GM21515 (cell line): ENCODE results near the gene ADCY7.

ENCODE experiments used
- ATAC-seq: cut with Tn5 transposase; IDR thresholded peaks from one replicate; pipeline ENCODE4 v1.9.1; 2021; ENCODE audit not compliant: unreplicated experiment

Gene ADCY7

DNA sequence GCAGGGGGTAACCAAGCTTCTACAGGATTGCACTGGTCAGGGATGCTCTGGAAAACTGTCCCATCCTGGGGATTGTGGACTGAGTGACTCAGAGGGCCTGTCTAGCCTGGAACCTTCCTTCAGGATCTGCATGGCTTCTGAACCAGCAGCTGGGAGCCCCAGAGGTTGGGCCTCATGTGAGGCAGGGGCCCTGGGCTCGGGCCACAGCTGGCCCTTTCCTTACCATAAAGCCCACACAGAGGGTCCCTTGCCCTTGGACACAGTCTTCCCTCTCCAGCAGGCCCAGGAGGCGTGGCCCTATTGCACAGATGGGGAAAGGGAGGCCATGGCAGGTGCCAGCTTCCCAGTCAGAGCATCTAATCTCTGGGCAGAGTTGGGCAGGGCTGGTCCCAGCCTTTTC lies 30.5 kb downstream of the ADCY7 start:
- ATAC-seq: no peak

DNA sequence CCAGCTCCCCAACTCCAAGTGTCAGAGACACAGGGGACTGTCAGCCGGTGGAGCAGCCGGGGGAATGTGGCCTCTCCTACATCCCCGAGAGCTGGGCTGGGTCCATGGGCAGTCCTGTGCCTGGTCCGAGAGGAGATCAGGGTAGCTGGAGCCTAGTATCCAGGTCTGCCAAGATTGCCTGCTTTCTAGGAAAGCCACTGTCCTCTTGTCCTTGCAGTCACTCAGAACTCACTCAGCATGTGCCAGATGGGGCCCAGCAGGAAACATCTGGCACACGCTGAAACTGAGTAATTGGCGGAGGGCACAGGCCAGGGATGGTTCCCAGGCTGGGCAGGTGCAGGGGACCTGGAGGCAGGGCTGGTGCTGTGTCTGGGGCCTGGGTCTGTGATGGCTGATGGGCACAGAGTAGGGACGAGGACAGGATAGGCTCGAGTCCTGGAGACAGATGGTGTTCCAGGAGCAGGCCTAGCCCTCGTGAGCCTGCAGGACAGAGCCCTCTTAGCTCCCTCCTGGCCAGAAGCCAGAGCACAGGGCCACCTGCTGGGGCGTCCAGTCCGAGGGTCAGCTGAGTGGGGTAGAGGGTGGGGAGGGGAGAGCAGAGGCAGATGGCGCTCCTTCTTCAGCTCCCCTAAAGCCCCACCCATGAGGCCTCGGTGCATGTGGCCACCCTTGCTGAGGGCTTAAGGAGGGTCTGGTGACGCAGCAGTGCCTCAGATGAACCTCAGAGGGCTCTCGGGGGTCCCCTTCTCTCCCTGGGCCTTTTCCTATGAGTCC lies 31.1 kb downstream of the ADCY7 start:
- no peak for ATAC-seq

DNA sequence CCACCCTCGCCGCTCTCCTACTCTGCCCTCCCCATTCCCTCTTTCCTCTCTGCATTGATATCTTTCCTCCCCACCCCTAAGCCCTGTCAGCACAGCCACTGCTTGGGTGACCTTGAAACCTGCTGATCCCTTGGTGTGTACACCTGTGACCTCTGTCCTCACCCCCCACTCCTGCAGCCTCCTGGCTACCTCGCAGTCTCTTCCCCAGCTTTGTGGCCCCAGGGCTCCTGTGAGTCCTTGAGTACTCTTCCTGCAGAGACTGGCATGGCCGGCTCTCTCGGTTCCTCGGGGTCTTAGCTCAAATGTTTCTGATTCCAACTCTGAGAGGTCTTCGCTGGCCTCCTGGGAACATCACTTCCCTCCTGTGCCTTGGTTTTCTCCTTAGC lies 31.7 kb downstream of the ADCY7 start:
- no peak for ATAC-seq

DNA sequence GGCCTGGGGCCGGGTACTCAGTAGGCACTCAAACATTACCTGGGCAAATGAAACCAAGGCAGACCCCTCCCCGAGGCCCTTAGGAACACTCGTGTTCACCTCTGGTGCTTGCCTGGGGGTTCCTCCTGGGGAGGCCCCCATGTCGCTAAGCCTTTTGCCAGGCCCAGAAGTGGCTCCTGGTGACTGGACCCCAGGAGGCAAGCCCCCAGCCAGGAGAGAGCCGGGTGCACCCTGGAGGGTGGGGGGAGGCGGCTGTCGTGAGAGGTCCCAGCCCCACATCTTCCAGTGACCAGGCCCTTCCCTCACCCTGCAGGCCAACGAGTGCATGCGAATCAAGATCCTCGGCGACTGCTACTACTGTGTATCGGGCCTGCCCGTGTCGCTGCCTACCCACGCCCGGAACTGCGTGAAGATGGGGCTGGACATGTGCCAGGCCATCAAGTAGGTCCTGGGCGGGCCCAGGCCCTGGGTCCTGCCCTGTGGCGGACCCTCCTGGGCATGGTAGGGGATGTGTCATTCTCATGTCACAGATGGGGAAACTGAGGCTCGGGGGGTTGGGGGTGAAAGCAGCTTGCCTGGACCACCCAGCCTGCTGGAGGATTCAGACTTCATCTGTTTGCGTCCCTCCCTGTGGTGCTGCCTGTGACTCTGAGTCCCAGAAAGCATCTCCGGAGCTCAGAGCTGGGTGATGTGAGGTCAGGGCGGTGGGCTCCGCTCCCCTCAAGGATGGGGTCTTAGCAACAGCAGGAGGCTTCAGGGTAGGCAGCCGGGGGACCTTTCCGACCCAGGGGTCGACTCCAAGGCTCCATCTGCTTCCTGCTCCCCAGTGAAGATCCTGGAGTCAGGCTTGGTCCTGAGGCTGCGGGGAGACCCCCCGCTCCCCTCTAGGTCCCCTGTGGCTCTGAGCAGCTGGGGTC lies 32.5 kb downstream of the ADCY7 start:
- ATAC-seq: no peak

DNA sequence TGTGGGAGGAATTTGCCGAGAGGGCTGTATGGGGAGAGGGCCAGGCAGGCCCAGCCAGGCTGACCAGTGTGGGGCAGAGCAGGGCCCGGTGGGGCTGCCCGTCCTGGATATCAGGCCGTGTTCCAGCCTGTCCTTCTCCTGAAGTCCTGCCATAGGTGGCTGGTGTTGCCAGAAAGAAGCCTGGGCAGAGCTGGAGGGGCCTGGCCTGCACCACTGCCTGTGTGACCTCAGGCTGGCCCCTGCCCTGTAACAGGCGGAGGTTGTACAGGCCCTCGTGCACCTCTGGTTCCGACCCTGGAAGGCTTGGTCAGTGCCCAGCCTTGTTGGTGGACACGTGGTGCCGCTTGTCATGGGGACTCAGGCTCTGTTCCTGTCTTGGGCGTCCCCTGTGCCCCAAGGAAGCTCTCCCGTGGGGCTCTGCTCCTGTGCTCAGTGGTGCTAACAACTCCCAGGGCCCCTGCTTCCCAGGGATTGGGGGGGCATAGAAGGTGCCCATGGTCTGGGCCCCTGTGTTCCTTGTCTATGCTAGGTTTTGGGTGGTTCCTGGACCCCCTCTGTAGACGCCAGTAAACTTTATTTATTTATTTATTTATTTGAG lies 33.3 kb downstream of the ADCY7 start:
- ATAC-seq: no peak

DNA sequence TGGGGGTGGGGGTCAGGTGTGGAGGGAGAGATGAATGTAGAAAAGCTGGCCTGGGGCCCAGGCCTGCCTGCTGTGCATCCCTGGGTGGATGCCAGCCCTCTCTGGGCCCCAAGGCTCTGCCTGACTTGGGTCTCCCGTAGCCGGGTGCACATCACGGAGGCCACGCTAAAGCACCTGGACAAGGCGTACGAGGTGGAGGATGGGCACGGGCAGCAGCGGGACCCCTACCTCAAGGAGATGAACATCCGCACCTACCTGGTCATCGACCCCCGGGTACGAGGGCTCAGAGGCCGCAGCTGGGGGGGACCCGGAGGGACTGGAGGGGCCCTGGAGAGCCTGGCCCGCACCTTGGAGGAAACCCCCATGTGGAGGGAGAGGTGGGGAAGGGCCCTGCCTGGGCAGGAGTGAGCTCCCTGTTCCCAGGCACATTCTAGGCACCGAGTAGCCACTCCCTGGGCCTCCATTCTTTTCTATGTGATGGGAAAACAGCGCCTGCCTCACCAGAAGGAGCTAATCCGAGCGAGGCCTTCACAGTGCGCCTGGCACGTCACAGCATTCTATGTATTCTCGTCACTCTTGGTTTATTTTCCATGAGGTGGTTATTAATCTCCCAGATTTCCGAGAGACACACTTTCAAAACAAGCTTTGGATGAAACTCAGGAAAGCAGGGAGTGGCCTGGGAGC lies 34.7 kb downstream of the ADCY7 start:
- ATAC-seq: no peak

DNA sequence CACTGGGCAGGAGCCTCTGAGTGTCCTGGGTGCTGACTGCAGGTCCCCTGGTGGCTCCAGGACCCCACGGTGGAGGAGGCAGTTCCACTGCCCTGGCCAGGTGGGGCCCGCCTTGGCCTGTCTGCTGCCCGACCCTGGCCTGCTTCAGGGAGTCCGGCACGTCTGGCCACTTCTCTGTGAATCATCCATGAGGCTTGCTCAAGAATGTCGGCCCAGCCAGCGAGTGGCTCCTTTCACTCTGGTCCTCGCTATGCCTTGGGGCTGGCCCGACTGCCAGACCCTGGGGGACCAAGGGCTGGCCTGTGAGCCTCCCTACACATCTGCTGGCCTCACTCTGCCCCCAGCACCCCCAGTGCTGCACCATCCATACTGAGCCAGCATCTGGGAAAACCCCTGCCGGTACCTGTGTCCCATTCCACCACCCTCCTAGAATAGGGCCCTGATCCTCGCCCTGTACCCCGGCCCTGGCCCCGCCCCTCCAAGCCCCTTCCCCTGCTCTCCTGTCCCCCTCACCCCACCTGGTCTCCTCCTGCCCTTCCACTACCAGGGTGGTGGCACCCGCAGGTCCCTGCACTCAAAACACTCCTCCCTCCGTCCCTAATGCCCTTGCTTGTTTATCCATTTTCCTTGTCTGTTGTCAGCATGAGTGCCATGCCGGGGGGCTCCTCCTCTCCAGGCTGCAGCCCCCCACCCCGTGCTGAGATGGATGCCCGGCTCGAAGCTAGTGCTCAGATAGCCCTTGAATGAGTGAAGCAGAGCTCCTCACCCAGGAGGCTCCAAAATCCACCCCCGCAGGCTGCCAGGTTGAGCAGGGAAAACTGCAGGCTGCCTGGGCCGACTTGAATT lies 35.5 kb downstream of the ADCY7 start:
- no peak for ATAC-seq

DNA sequence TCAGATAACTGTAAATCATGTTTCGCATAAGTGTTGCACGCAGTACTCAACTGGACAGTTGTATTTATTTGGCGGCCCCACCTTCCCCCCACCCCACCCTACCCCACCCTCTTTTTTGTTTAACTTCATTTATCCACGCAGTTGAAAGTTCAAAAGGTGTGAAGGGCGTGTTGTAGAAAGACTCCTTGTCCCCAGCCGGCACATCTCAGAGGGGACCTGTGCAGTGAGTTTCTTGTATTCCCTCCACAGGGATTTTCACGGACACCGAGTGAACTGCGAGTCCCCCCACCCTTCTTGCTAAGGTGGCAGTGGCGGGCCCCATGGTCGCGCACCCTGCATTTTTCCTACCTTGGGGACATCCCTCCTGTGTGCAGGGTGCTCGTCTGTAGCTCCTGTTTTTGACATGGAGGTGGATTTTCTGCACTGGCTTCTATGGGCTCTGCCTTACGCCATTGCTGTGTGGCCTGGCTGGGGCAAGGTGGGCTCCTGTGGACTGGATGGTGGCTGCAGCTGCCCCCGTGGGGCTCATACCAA lies 36.2 kb downstream of the ADCY7 start:
- ATAC-seq: no peak

DNA sequence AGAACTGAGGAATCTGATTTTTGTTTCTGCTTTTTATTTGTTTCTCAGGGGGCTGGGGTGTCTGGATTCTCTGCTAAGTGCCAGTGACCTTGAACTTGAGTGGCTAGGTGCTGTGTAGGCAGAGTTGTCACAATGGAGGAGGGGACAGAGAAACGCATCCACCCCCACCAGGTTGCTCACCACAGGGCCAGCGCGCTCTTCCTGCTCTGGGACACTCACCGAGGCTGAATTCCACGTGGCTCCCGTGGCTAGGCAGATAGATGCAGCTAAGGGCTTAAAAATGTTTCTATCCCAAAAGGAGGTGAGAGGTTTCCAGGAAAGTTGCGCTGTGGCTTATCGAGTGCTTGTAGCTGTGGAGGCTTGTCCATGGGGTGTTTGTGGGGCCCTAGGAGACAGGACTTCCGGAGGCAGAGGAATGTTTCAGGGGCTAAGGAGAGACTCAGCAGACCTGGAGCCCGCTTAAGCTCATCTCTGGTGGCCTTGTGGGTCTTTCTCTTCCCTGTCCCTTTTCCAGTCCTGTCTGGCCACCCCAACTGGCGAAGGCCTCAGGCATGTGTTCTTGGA lies 36.8 kb downstream of the ADCY7 start:
- ATAC-seq: no peak

DNA sequence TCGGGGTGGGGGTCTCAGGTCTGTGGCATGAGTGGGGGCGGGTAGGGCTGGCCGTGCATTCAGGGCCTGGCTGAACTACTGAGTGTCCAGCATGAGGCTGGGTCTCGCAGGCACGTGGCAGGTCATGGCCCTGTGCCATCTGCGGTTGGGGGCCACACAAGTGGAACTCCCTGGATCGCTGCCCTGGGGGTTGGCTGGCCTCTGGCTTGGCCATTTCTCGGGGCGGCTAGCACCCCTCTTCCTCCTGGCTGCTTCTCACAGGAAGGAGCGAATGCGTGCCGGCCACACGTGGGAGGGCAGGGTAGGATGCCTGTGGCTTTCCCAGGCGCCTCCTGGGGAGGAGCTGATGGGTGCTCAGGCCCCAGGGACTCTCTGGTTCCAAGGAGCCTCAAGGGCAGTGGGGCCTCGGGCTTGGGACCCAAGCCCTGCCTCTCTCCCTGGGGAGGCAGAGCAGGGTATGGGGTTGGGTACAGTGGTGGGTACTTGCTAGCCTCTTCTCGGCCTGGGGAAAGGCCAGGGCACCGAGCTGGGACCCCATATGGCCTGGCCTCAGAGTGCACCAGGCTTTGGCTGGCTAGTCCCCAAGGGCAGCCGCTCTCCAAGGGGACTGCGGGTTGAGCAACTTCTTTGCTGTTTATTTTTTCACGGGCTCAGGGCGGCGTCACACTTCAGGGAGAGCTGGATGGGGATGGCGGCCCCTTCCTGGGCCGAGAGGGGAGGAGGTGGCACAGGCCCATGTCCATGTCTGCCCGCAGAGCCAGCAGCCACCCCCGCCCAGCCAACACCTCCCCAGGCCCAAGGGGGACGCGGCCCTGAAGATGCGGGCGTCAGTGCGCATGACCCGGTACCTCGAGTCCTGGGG lies 37.5 kb downstream of the ADCY7 start:
- no peak for ATAC-seq

DNA sequence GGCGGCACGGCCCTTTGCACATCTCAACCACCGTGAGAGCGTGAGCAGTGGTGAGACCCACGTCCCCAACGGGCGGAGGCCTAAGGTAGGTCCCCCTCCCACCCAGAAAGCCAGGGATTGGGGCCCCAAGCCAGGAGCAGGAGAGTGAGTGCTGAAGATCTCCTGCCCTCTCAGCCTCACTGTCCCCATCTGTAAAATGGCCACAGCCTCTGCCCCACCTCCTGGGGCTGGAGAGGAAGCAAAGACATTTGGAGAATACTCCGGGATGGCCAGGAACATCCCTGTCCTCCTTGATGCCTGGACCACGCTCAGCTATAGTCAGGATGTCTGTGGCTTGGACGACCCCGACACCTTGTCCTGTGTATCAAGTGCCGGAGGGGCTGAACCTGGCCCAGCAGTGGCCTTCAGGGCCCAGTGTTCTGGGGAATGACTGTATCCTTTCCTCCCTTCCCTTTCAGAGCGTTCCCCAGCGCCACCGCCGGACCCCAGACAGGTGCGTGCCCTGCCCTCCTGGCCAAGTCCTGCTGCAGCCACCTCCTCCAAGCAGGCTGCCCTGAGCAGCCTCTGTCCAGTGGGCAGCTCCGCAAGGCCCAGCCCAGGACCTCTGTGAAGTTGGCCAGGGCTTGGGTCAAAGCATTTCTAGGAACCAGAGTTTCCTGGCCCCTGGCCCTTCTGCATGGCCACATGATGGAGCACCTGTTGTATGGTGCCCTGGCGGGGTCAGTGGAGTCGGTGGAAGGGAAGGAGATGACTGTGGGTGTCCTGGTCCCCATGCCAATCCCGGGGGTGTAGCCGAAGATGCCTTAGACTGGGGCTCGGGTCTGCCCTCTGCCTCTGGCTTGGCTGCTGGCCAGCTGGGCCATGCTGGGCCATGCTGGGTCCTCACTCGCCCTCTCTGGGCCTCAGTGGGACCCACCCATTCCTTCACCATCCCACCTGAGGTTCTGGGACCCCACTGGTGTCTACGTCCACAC lies 38.4 kb downstream of the ADCY7 start:
- ATAC-seq: no peak

DNA sequence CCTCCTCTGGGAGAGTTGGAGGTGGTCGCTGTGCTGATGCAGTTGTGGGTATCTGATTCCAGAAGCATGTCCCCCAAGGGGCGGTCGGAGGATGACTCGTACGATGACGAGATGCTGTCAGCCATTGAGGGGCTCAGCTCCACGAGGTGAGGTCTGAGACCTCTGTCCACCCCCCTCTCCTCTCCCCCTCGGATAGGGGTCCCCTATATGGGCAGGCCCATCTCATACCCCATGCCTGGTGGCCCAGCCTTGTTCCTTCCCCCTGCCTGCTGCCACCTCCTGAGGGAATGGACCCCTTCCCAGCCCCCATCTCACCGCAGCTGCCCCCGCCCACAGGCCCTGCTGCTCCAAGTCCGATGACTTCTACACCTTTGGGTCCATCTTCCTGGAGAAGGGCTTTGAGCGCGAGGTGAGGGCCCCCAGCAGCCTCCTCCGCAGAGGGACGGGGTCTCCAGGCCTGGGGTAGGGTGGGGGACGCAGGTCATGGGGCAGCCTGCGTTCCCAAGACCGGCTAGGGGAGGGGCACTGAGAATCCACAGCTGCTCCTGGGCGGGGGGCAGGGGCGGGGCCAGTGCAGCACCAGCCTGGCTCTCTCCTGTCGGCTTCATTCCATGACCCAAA lies 39.2 kb downstream of the ADCY7 start:
- ATAC-seq: no peak

DNA sequence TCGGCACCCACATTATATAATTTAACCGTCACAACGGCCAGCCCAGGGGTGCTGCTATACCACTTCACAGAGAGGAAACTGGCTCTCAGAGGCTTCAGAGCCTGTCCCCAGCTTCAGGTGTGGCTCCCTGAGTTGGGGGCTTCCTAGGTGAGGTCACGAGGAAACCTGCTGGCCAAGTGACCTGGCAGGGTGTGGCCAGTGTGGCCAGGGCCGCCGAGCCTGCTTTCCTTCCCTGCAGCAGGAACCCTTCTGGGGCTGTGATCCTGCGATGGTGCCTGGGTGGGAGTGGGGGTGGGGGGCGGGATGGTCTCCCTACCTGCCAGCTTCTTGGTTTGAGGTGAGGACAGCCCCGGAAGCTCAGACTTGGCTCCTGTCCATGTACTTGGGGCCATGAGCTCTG lies 39.9 kb downstream of the ADCY7 start:
- no peak for ATAC-seq

DNA sequence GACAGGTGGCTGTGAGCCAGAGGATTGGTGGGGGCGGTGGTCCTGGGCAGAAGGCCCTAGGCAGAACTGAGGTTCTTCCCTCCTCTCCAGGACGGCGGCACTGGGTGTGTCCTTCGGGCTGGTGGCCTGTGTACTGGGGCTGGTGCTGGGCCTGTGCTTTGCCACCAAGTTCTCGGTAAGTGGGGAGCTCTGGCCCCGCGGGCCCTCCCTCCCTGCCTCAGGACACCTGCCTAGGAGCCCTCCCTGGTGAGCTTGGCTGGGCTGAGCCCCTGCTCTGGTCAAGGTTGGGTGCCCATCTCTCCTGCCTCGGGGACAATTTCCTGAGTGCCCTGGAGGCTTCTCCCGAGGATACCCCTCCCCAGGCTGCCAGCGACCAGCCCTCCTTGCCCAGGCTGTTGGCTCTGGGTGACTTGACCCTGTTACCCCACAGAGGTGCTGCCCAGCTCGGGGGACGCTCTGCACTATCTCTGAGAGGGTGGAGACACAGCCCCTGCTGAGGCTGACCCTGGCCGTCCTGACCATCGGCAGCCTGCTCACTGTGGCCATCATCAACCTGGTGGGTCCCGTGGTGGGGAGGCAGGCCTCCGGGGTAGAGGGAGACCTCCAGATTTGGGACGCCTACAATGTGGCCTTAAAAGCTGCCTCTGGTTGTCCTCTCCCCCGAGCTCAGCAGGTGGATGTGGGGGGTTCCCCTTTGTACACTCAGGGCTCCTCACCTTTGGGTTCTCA lies 42.0 kb downstream of the ADCY7 start:
- no peak for ATAC-seq

DNA sequence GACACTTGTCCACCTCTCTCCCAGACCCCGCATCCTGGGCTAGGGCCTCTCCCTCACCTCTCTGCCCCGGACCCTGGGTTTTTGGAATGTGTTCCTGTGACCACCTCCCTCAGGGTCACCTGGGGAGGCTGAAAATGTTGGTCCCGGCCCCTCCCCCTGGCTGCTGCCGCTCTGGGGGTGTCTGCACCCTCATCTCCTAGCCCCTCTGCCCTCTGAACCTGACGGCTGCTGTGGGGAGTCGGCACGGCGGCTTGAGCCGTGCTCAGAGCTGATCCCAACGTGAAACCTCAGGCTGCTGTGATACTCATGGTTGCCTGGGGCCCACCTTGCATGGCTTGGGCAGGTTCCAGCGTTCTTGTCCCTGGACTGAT lies 42.8 kb downstream of the ADCY7 start:
- no peak for ATAC-seq

DNA sequence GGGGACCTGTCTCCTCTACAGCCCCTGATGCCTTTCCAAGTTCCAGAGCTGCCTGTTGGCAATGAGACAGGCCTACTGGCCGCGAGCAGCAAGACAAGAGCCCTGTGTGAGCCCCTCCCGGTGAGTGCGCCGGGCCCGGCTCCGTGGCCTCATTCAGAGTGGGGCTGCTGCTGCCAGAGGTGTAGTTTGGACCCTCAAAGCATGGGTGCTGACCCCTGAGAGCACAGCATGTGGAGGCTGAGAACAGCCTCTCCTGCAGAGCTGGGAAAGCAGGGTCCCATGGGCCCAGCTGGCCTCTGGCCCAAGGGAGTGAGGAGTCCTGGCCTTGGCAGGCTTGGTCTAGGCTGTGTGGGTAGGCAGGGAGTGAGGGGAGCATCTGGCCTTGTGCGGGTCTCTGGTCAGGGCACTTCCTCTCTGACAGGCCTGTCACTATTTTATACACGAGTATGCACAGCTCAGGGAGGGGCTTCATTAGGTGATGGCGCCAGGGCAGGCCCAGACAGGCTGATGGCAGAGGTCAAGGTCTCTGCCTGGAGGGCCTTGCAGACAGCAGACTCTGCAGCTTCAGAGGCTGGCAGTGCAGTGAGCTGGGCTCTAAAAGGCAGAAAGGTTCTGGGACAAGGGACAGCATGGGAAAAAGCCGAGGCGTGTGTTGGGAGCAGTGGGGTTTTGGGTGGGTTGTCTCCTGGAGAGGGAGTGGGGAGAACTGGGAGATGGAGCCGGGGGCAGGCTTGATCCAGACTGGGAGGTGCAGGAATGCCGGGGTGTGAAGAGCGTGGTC lies 43.4 kb downstream of the ADCY7 start:
- no peak for ATAC-seq
